Measurements from ENCODE around the gene CTNNA2.

CTNNA2 gene

DNA sequence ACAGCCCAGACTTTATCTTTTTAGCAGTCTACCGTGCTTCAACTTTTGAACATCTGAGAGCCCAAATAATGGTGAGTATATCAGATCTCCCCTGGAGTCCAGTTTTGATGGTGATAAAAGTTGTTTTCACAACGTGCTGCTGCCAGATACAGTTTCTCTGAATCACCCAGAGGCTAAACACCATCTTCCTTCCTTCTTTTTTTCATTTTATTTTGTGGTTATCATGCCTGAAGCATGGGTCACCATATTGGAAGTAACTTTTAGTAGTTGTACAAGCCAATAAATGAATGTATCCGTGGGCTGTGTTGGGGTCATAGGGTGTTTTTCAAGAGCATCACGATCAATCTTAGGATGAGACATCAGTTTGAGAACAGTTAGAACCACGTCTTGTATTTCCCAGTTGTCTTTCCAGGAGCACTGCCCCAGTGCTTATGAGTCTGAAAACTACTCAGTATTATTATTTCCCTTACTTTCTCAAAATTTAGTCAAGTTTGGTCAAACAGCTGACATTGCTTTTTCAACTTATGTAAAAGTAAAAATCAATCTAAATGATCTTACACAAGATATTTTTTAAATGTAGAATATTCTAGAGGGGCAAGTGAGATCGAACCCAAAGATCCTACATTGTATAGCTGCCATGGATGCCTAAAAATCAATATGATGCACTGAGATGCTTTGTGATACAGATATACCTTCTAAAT lies 311.4 kb downstream of the CTNNA2 start:
- TF ChIP-seq CSDC2 (CRISPR knock-in tag; IDR thresholded peaks at IDR 0.05), result no peak
- no peak for TF ChIP-seq ESRRG (CRISPR knock-in tag; IDR thresholded peaks at IDR 0.05)
- TF ChIP-seq TOX (CRISPR knock-in tag; IDR thresholded peaks at IDR 0.05; ENCODE audit: borderline replicate concordance), result no peak
- no peak for TF ChIP-seq CSRNP3 (CRISPR knock-in tag; IDR thresholded peaks at IDR 0.05)
- no peak for TF ChIP-seq SNAI2 (CRISPR knock-in tag; IDR thresholded peaks at IDR 0.05)
- TF ChIP-seq OSR1 (CRISPR knock-in tag; IDR thresholded peaks at IDR 0.05), result no peak
- no peak for TF ChIP-seq ZNF8 (CRISPR knock-in tag; IDR thresholded peaks at IDR 0.05)
- no peak for TF ChIP-seq RARB (CRISPR knock-in tag; IDR thresholded peaks at IDR 0.05)
- no peak for TF ChIP-seq PPARA (CRISPR knock-in tag; IDR thresholded peaks at IDR 0.05; ENCODE audit: borderline replicate concordance)
- no peak for TF ChIP-seq ISL1 (CRISPR knock-in tag; IDR thresholded peaks at IDR 0.05)
- no peak for TF ChIP-seq TCF4 (CRISPR knock-in tag; IDR thresholded peaks at IDR 0.05; ENCODE audit: borderline replicate concordance)
- TF ChIP-seq, protein P1, sequence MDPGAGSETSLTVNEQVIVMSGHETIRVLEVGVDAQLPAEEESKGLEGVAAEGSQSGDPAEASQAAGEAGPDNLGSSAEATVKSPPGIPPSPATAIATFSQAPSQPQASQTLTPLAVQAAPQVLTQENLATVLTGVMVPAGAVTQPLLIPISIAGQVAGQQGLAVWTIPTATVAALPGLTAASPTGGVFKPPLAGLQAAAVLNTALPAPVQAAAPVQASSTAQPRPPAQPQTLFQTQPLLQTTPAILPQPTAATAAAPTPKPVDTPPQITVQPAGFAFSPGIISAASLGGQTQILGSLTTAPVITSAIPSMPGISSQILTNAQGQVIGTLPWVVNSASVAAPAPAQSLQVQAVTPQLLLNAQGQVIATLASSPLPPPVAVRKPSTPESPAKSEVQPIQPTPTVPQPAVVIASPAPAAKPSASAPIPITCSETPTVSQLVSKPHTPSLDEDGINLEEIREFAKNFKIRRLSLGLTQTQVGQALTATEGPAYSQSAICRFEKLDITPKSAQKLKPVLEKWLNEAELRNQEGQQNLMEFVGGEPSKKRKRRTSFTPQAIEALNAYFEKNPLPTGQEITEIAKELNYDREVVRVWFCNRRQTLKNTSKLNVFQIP (CRISPR knock-in tag; IDR thresholded peaks at IDR 0.05; ENCODE audit: borderline replicate concordance, low read depth), result no peak
- no peak for TF ChIP-seq ZNF565 (CRISPR knock-in tag; conservative IDR thresholded peaks at IDR 0.05; ENCODE audit: low read depth)
- TF ChIP-seq, protein P2, sequence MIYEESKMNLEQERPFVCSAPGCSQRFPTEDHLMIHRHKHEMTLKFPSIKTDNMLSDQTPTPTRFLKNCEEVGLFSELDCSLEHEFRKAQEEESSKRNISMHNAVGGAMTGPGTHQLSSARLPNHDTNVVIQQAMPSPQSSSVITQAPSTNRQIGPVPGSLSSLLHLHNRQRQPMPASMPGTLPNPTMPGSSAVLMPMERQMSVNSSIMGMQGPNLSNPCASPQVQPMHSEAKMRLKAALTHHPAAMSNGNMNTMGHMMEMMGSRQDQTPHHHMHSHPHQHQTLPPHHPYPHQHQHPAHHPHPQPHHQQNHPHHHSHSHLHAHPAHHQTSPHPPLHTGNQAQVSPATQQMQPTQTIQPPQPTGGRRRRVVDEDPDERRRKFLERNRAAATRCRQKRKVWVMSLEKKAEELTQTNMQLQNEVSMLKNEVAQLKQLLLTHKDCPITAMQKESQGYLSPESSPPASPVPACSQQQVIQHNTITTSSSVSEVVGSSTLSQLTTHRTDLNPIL (CRISPR knock-in tag; IDR thresholded peaks at IDR 0.05; ENCODE audit: low read depth), result no peak
- no peak for TF ChIP-seq ZC3H10 (CRISPR knock-in tag; IDR thresholded peaks at IDR 0.05)
- TF ChIP-seq ARNTL (CRISPR knock-in tag; IDR thresholded peaks at IDR 0.05; ENCODE audit: borderline replicate concordance, low read depth), result no peak
- TF ChIP-seq PATZ1 (CRISPR knock-in tag; IDR thresholded peaks at IDR 0.05; ENCODE audit: borderline replicate concordance), result no peak
- no peak for TF ChIP-seq ZFP30 (CRISPR knock-in tag; IDR thresholded peaks at IDR 0.05)
- no peak for TF ChIP-seq BACH2 (CRISPR knock-in tag; IDR thresholded peaks at IDR 0.05; ENCODE audit: borderline replicate concordance)
- no peak for TF ChIP-seq ZFP3 (CRISPR knock-in tag; IDR thresholded peaks at IDR 0.05)
- no peak for ATAC-seq

DNA sequence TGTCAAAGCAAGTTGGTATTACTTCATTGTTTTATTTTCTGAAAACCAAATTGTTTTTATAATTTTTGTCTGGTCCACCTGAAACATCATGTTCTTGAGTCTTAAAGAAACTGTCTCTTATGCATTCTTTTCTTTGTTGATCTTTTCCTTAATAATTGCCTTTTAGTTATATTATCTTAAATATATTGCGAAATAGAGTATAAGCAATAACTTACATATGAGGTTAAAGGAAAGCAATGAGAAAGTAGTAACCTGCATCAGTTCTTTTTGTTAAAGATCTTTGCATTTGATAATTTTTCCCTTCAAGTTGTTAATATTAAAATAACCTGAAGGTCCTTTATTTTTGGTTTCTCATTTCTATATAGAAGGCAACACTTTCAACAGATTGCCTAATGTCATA lies 315.0 kb downstream of the CTNNA2 start:
- no peak for TF ChIP-seq ISL1 (CRISPR knock-in tag; IDR thresholded peaks at IDR 0.05)
- TF ChIP-seq TOX (CRISPR knock-in tag; IDR thresholded peaks at IDR 0.05; ENCODE audit: borderline replicate concordance), result no peak
- no peak for TF ChIP-seq ZFP30 (CRISPR knock-in tag; IDR thresholded peaks at IDR 0.05)
- no peak for TF ChIP-seq ARNTL (CRISPR knock-in tag; IDR thresholded peaks at IDR 0.05; ENCODE audit: borderline replicate concordance, low read depth)
- no peak for TF ChIP-seq ZFP3 (CRISPR knock-in tag; IDR thresholded peaks at IDR 0.05)
- TF ChIP-seq ZNF565 (CRISPR knock-in tag; conservative IDR thresholded peaks at IDR 0.05; ENCODE audit: low read depth), result no peak
- no peak for TF ChIP-seq OSR1 (CRISPR knock-in tag; IDR thresholded peaks at IDR 0.05)
- no peak for TF ChIP-seq PPARA (CRISPR knock-in tag; IDR thresholded peaks at IDR 0.05; ENCODE audit: borderline replicate concordance)
- TF ChIP-seq BACH2 (CRISPR knock-in tag; IDR thresholded peaks at IDR 0.05; ENCODE audit: borderline replicate concordance), result no peak
- TF ChIP-seq, protein P3, sequence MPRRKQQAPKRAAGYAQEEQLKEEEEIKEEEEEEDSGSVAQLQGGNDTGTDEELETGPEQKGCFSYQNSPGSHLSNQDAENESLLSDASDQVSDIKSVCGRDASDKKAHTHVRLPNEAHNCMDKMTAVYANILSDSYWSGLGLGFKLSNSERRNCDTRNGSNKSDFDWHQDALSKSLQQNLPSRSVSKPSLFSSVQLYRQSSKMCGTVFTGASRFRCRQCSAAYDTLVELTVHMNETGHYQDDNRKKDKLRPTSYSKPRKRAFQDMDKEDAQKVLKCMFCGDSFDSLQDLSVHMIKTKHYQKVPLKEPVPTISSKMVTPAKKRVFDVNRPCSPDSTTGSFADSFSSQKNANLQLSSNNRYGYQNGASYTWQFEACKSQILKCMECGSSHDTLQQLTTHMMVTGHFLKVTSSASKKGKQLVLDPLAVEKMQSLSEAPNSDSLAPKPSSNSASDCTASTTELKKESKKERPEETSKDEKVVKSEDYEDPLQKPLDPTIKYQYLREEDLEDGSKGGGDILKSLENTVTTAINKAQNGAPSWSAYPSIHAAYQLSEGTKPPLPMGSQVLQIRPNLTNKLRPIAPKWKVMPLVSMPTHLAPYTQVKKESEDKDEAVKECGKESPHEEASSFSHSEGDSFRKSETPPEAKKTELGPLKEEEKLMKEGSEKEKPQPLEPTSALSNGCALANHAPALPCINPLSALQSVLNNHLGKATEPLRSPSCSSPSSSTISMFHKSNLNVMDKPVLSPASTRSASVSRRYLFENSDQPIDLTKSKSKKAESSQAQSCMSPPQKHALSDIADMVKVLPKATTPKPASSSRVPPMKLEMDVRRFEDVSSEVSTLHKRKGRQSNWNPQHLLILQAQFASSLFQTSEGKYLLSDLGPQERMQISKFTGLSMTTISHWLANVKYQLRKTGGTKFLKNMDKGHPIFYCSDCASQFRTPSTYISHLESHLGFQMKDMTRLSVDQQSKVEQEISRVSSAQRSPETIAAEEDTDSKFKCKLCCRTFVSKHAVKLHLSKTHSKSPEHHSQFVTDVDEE (CRISPR knock-in tag; IDR thresholded peaks at IDR 0.05), result no peak
- no peak for TF ChIP-seq CSRNP3 (CRISPR knock-in tag; IDR thresholded peaks at IDR 0.05)
- TF ChIP-seq CSDC2 (CRISPR knock-in tag; IDR thresholded peaks at IDR 0.05), result no peak
- no peak for TF ChIP-seq ESRRG (CRISPR knock-in tag; IDR thresholded peaks at IDR 0.05)
- TF ChIP-seq SNAI2 (CRISPR knock-in tag; IDR thresholded peaks at IDR 0.05), result no peak
- TF ChIP-seq, protein P1 (CRISPR knock-in tag; IDR thresholded peaks at IDR 0.05; ENCODE audit: borderline replicate concordance, low read depth), result no peak
- TF ChIP-seq TCF4 (CRISPR knock-in tag; IDR thresholded peaks at IDR 0.05; ENCODE audit: borderline replicate concordance), result no peak
- TF ChIP-seq RARB (CRISPR knock-in tag; IDR thresholded peaks at IDR 0.05), result no peak
- no peak for TF ChIP-seq GLIS3 (CRISPR knock-in tag; IDR thresholded peaks at IDR 0.05)
- ATAC-seq, result no peak
